ENCODE data around the gene TMEM132E. TPM values are rescaled to one million over a fixed set of nuclear protein-coding genes. Genes with fewer than 3 reads are reported as not detected.
A peak's percentile ranks its signal among the peaks of the same experiment; 100 is the strongest.

TMEM132E gene
- total RNA-seq, 1 donor from 2014 or later = not detected

- TF ChIP-seq, protein P1, sequence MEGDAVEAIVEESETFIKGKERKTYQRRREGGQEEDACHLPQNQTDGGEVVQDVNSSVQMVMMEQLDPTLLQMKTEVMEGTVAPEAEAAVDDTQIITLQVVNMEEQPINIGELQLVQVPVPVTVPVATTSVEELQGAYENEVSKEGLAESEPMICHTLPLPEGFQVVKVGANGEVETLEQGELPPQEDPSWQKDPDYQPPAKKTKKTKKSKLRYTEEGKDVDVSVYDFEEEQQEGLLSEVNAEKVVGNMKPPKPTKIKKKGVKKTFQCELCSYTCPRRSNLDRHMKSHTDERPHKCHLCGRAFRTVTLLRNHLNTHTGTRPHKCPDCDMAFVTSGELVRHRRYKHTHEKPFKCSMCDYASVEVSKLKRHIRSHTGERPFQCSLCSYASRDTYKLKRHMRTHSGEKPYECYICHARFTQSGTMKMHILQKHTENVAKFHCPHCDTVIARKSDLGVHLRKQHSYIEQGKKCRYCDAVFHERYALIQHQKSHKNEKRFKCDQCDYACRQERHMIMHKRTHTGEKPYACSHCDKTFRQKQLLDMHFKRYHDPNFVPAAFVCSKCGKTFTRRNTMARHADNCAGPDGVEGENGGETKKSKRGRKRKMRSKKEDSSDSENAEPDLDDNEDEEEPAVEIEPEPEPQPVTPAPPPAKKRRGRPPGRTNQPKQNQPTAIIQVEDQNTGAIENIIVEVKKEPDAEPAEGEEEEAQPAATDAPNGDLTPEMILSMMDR (IDR thresholded peaks at IDR 0.05; ENCODE audit: insufficient read depth, low read length, severe bottlenecking) = no peak
- H3K27me3 ChIP-seq (ENCODE audit: control insufficient read depth, insufficient read depth, low read length) = no peaks in the 10 kb centered on the region
- H3K4me3 ChIP-seq (ENCODE audit: low read depth, low read length) = no peak overlapping the region
- FAIRE-seq (no peak), DNase-seq (ENCODE audit: low read depth) (no peak)
- no peaks in the 10 kb centered on the region for H3K36me3 ChIP-seq (ENCODE audit: control insufficient read depth, insufficient read depth, low read length)
Observed at GRCh38 chr17:34610039-34610438, 30.7 kb downstream of the TMEM132E start.

DNA sequence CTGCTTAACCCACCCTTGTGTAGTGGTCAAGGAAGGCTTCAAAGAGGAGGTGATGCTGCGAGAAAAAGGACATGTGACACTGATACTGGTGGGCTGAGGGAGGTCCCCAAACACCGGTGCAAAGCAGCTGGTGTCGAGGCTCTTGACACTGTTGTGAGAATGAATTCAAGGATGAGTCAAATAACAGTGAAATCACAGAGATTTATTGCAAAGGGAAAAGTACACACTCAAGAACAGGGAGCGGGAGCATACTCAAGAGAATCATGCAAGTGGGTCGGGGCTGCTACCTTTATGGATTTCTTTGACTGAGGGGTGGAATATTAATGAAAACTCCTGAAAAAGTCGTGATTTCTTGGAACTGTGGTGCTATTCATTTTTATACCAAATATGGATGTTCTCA lies 31.1 kb downstream of the TMEM132E start:
- no peak for FAIRE-seq
- no peak overlapping the region for H3K4me3 ChIP-seq (ENCODE audit: low read depth, low read length)
- TF ChIP-seq, protein P1 (IDR thresholded peaks at IDR 0.05; ENCODE audit: insufficient read depth, low read length, severe bottlenecking) = no peak
- H3K36me3 ChIP-seq (ENCODE audit: control insufficient read depth, insufficient read depth, low read length) = no peaks in the 10 kb centered on the region
- no peak for DNase-seq (ENCODE audit: low read depth)
- no peaks in the 10 kb centered on the region for H3K27me3 ChIP-seq (ENCODE audit: control insufficient read depth, insufficient read depth, low read length)

GRCh38 chr17:34613064-34614019 lies 34.0 kb downstream of the TMEM132E start:
- Histone ChIP-seq H3K36me3 (ENCODE audit: control insufficient read depth, insufficient read depth, low read length) (no peaks in the 10 kb centered on the region), H3K27me3 (ENCODE audit: control insufficient read depth, insufficient read depth, low read length) (no peaks in the 10 kb centered on the region), H3K4me3 (ENCODE audit: low read depth, low read length) (no peak overlapping the region)
- DNase-seq (ENCODE audit: low read depth) = peak; percentile 42
- TF ChIP-seq, protein P1 (IDR thresholded peaks at IDR 0.05; ENCODE audit: insufficient read depth, low read length, severe bottlenecking) = no peak
- no peak for FAIRE-seq

- Histone ChIP-seq H3K27me3 (ENCODE audit: control insufficient read depth, insufficient read depth, low read length) (no peaks in the 10 kb centered on the region), H3K4me3 (ENCODE audit: low read depth, low read length) (no peak overlapping the region), H3K36me3 (ENCODE audit: control insufficient read depth, insufficient read depth, low read length) (no peaks in the 10 kb centered on the region)
- no peak for DNase-seq (ENCODE audit: low read depth)
- TF ChIP-seq, protein P1 (IDR thresholded peaks at IDR 0.05; ENCODE audit: insufficient read depth, low read length, severe bottlenecking) = no peak
- FAIRE-seq = peak; percentile 23
Observed at GRCh38 chr17:34614698-34615097, 35.3 kb downstream of the TMEM132E start.

DNA sequence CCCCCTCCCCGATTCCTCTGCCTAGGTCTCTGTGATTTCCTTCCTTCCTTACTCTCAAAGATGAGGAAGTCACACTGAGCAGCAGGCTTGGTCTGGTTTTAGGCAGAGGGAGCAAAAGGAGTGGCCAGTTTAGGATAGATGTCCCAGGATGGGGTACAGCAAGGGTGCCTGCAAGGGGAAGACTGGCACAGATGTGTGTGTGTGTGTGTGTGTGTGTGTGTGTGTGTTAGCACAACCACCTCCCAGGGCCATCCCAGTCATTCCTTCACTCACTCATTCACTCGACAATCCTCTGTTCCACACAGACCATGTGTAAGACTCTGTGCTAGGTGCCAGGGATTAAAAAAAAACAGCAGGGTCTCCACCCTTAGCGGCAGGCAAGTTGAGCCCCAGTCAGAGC lies 35.9 kb downstream of the TMEM132E start:
- no peaks in the 10 kb centered on the region for H3K27me3 ChIP-seq (ENCODE audit: control insufficient read depth, insufficient read depth, low read length)
- no peaks in the 10 kb centered on the region for H3K36me3 ChIP-seq (ENCODE audit: control insufficient read depth, insufficient read depth, low read length)
- FAIRE-seq (no peak), DNase-seq (ENCODE audit: low read depth) (no peak)
- TF ChIP-seq, protein P1 (IDR thresholded peaks at IDR 0.05; ENCODE audit: insufficient read depth, low read length, severe bottlenecking) = no peak
- H3K4me3 ChIP-seq (ENCODE audit: low read depth, low read length) = no peak overlapping the region

All from bronchial epithelial cell (primary cell).